ENCODE measurements around the gene DDX20.

Gene DDX20

DNA sequence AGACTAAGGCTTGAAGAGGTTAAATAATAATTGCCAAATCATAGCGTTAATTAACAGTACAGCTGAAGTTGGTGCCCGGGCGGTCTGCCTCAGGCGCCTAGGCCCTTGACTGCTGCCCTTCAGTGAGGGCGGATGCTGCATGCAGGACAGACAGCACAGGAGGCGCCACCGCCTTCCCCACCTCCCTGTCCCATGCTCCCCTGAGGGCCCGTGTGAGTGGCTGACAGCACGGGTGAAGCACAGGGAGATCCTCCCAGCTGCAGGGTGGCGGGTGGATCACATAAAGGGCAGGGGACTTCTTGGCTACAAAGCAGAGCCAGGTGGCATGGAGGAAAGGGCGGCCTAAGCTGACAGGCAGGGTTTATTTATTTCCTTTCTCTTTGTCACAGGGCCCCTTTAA lies 49.1 kb downstream of the DDX20 start:
- H3K4me2 ChIP-seq (ENCODE audit: insufficient read depth, low read length, poor library complexity, severe bottlenecking): no peak overlapping the region
- DNase-seq (ENCODE audit: low spot score): no peak
- no peaks in the 10 kb centered on the region for H3K9me3 ChIP-seq (replicated peaks in 1 of 2; ENCODE audit: control insufficient read depth in 2 of 2, insufficient read depth in 1 of 2, low read depth in 1 of 2, low read length in 2 of 2)
- no peak overlapping the region for H4K8ac ChIP-seq (ENCODE audit: low read depth, low read length)
- H4K91ac ChIP-seq (ENCODE audit: low read depth, low read length, poor library complexity): no peak overlapping the region
- no peak overlapping the region for H2BK5ac ChIP-seq (ENCODE audit: low read length)
- H3K4me1 ChIP-seq (ENCODE audit: control insufficient read depth in 2 of 2, insufficient read depth in 1 of 2, low read depth in 1 of 2, low read length in 2 of 2): peaks cover 0 to 2% of the 10 kb centered on the region in 2 donors
- H2AK5ac ChIP-seq (ENCODE audit: low read depth, low read length): no peak overlapping the region
- no peak overlapping the region for H3K27ac ChIP-seq (replicated peaks; ENCODE audit: low read length)
- H2BK12ac ChIP-seq (ENCODE audit: low read length): no peak overlapping the region
- H3K18ac ChIP-seq (ENCODE audit: low read length): peak overlapping the region; percentile 46
- H3K4me3 ChIP-seq (ENCODE audit: low read length in 2 of 2): no peak overlapping the region
- H3K36me3 ChIP-seq (replicated peaks in 1 of 2; ENCODE audit: control insufficient read depth in 2 of 2, insufficient read depth in 2 of 2, low read length in 2 of 2): no peaks in the 10 kb centered on the region
- H3K4ac ChIP-seq (ENCODE audit: low read length): no peak overlapping the region
- H3K27me3 ChIP-seq (ENCODE audit: control insufficient read depth in 3 of 3, insufficient read depth in 3 of 3, low read depth in 1 of 3, low read length in 3 of 3): peaks cover 0 to 51% (median 0%) of the 10 kb centered on the region in 3 experiments
- H3K23ac ChIP-seq (ENCODE audit: low read depth, low read length, poor library complexity): no peak overlapping the region
- no peak overlapping the region for H3K9ac ChIP-seq (ENCODE audit: low read depth, low read length, poor library complexity)
- H2BK15ac ChIP-seq (ENCODE audit: low read length): no peak overlapping the region
- H2AFZ ChIP-seq (ENCODE audit: low read length): no peak overlapping the region
- H3K79me1 ChIP-seq (ENCODE audit: low read depth, low read length): no peaks in the 10 kb centered on the region
- H3K14ac ChIP-seq (ENCODE audit: low read length): no peak overlapping the region
- no CpG with 5 or more reads among the region's 11 CpGs for WGBS, 2 donors (ENCODE audit: extremely low coverage in 2 of 2, insufficient read length in 2 of 2, insufficient replicate concordance in 1 of 2)
- no peak overlapping the region for H2BK120ac ChIP-seq (ENCODE audit: low read depth, low read length)

DNA sequence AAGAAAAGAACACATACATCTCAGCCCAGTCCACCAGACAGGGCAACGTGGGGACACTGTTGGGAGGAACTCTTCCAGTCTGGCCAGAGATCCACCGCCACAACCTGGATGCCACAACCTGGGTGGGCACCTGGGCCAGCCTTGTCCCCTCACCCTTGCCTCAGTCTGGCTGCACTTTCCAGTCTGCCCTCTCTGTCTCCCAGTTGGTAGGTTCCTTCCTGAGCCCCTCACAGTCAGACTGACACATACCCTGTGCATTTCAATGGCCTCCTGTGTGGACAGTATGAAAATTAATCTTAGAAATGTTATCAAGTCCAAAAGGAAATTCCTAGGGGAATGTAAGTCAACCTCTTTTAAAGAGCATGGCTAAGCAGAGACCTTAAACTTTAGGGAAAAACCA lies 49.5 kb downstream of the DDX20 start:
- Histone ChIP-seq H2BK12ac (ENCODE audit: low read length) (no peak overlapping the region), H3K4ac (ENCODE audit: low read length) (no peak overlapping the region), H3K27me3 (ENCODE audit: control insufficient read depth in 3 of 3, insufficient read depth in 3 of 3, low read depth in 1 of 3, low read length in 3 of 3) (peaks cover 0 to 51% (median 0%) of the 10 kb centered on the region in 3 experiments), H4K91ac (ENCODE audit: low read depth, low read length, poor library complexity) (no peak overlapping the region), H3K23ac (ENCODE audit: low read depth, low read length, poor library complexity) (no peak overlapping the region), H2AFZ (ENCODE audit: low read length) (no peak overlapping the region), H2BK5ac (ENCODE audit: low read length) (no peak overlapping the region), H3K27ac (replicated peaks; ENCODE audit: low read length) (no peak overlapping the region), H3K4me2 (ENCODE audit: insufficient read depth, low read length, poor library complexity, severe bottlenecking) (no peak overlapping the region), H3K14ac (ENCODE audit: low read length) (no peak overlapping the region), H3K9me3 (replicated peaks in 1 of 2; ENCODE audit: control insufficient read depth in 2 of 2, insufficient read depth in 1 of 2, low read depth in 1 of 2, low read length in 2 of 2) (no peaks in the 10 kb centered on the region), H3K18ac (ENCODE audit: low read length) (peak overlapping the region; percentile 61), H4K8ac (ENCODE audit: low read depth, low read length) (no peak overlapping the region), H3K36me3 (replicated peaks in 1 of 2; ENCODE audit: control insufficient read depth in 2 of 2, insufficient read depth in 2 of 2, low read length in 2 of 2) (no peaks in the 10 kb centered on the region), H3K79me1 (ENCODE audit: low read depth, low read length) (no peaks in the 10 kb centered on the region), H2BK120ac (ENCODE audit: low read depth, low read length) (no peak overlapping the region), H3K9ac (ENCODE audit: low read depth, low read length, poor library complexity) (no peak overlapping the region), H3K4me1 (ENCODE audit: control insufficient read depth in 2 of 2, insufficient read depth in 1 of 2, low read depth in 1 of 2, low read length in 2 of 2) (peaks cover 0 to 2% of the 10 kb centered on the region in 2 donors), H2BK15ac (ENCODE audit: low read length) (no peak overlapping the region), H2AK5ac (ENCODE audit: low read depth, low read length) (peak overlapping the region; percentile 28), H3K4me3 (ENCODE audit: low read length in 2 of 2) (peak overlapping the region in 1 of 2 donors; percentile 42)
- WGBS, 2 donors (ENCODE audit: extremely low coverage in 2 of 2, insufficient read length in 2 of 2, insufficient replicate concordance in 1 of 2): no CpG with 5 or more reads among the region's 2 CpGs
- DNase-seq (ENCODE audit: low spot score): no peak

DNA sequence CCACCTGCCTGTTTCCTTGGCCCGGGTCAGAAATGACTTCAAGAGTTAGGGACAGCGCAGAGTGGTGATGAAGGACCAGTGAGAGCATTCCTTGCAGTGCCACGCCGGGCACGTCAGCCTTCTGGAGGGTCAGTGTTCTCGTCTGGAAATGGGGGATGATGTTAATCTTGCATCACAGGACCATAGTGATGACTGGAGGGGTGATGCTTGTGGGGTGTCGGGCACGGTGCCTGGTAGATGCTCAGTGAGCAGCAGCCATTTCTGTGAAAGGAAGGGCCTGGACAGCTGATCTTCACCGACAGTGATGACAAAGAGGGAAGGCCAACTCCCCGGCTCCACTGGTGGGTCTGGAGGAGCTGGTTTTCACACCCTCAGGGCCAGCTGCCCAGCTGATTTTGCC lies 56.2 kb downstream of the DDX20 start:
- H2AFZ ChIP-seq (ENCODE audit: low read length): no peak overlapping the region
- no peak overlapping the region for H3K18ac ChIP-seq (ENCODE audit: low read length)

DNA sequence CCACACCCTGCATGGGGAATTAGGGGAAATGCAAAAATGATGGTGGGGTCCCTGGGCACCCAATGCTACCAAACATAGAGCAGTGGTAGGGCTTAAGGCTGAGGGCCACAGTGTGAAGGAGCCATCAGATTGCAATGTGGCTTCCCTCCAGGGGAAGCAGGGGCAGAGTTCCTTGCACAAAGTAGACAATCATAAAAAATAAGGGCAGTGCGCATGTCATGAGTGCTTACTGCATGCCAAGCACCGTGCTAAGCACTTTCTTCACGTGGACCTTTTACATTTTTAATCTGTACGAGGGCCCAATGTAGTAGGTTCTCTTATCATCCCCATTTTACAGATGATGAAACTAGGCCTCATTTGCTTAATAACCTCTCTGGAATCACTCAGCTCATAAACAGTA lies 56.6 kb downstream of the DDX20 start:
- Histone ChIP-seq H3K79me1 (ENCODE audit: low read depth, low read length) (no peaks in the 10 kb centered on the region), H2AFZ (ENCODE audit: low read length) (no peak overlapping the region), H2BK15ac (ENCODE audit: low read length) (no peak overlapping the region), H3K27me3 (ENCODE audit: control insufficient read depth in 3 of 3, insufficient read depth in 3 of 3, low read depth in 1 of 3, low read length in 3 of 3) (peaks cover 0 to 18% (median 0%) of the 10 kb centered on the region in 3 experiments), H3K9ac (ENCODE audit: low read depth, low read length, poor library complexity) (no peak overlapping the region), H3K27ac (replicated peaks; ENCODE audit: low read length) (no peak overlapping the region), H3K36me3 (replicated peaks in 1 of 2; ENCODE audit: control insufficient read depth in 2 of 2, insufficient read depth in 2 of 2, low read length in 2 of 2) (no peaks in the 10 kb centered on the region), H2BK5ac (ENCODE audit: low read length) (peak overlapping the region; percentile 79), H4K91ac (ENCODE audit: low read depth, low read length, poor library complexity) (no peak overlapping the region), H4K8ac (ENCODE audit: low read depth, low read length) (no peak overlapping the region), H3K4ac (ENCODE audit: low read length) (no peak overlapping the region), H2BK12ac (ENCODE audit: low read length) (no peak overlapping the region), H3K9me3 (replicated peaks in 1 of 2; ENCODE audit: control insufficient read depth in 2 of 2, insufficient read depth in 1 of 2, low read depth in 1 of 2, low read length in 2 of 2) (no peaks in the 10 kb centered on the region), H2BK120ac (ENCODE audit: low read depth, low read length) (no peak overlapping the region), H3K23ac (ENCODE audit: low read depth, low read length, poor library complexity) (no peak overlapping the region), H3K4me2 (ENCODE audit: insufficient read depth, low read length, poor library complexity, severe bottlenecking) (no peak overlapping the region), H3K4me3 (ENCODE audit: low read length in 2 of 2) (no peak overlapping the region), H3K14ac (ENCODE audit: low read length) (no peak overlapping the region), H3K18ac (ENCODE audit: low read length) (no peak overlapping the region), H2AK5ac (ENCODE audit: low read depth, low read length) (no peak overlapping the region), H3K4me1 (ENCODE audit: control insufficient read depth in 2 of 2, insufficient read depth in 1 of 2, low read depth in 1 of 2, low read length in 2 of 2) (no peaks in the 10 kb centered on the region)
- no CpG with 5 or more reads among the region's 4 CpGs for WGBS, 2 donors (ENCODE audit: extremely low coverage in 2 of 2, insufficient read length in 2 of 2, insufficient replicate concordance in 1 of 2)
- DNase-seq (ENCODE audit: low spot score): no peak

More for the DNA sequence above, 56.2 kb downstream of the DDX20 start:
- Histone ChIP-seq H4K91ac (ENCODE audit: low read depth, low read length, poor library complexity) (no peak overlapping the region), H2AK5ac (ENCODE audit: low read depth, low read length) (no peak overlapping the region), H3K9me3 (replicated peaks in 1 of 2; ENCODE audit: control insufficient read depth in 2 of 2, insufficient read depth in 1 of 2, low read depth in 1 of 2, low read length in 2 of 2) (no peaks in the 10 kb centered on the region), H3K23ac (ENCODE audit: low read depth, low read length, poor library complexity) (no peak overlapping the region), H2BK5ac (ENCODE audit: low read length) (peak overlapping the region; percentile 79), H2BK15ac (ENCODE audit: low read length) (no peak overlapping the region), H3K14ac (ENCODE audit: low read length) (no peak overlapping the region), H3K4me2 (ENCODE audit: insufficient read depth, low read length, poor library complexity, severe bottlenecking) (no peak overlapping the region), H4K8ac (ENCODE audit: low read depth, low read length) (no peak overlapping the region), H3K4me1 (ENCODE audit: control insufficient read depth in 2 of 2, insufficient read depth in 1 of 2, low read depth in 1 of 2, low read length in 2 of 2) (no peaks in the 10 kb centered on the region), H2BK12ac (ENCODE audit: low read length) (no peak overlapping the region), H3K4ac (ENCODE audit: low read length) (no peak overlapping the region), H3K36me3 (replicated peaks in 1 of 2; ENCODE audit: control insufficient read depth in 2 of 2, insufficient read depth in 2 of 2, low read length in 2 of 2) (no peaks in the 10 kb centered on the region), H3K79me1 (ENCODE audit: low read depth, low read length) (no peaks in the 10 kb centered on the region), H3K9ac (ENCODE audit: low read depth, low read length, poor library complexity) (no peak overlapping the region), H3K27ac (replicated peaks; ENCODE audit: low read length) (no peak overlapping the region), H3K4me3 (ENCODE audit: low read length in 2 of 2) (no peak overlapping the region), H2BK120ac (ENCODE audit: low read depth, low read length) (no peak overlapping the region), H3K27me3 (ENCODE audit: control insufficient read depth in 3 of 3, insufficient read depth in 3 of 3, low read depth in 1 of 3, low read length in 3 of 3) (peaks cover 0 to 16% (median 0%) of the 10 kb centered on the region in 3 experiments)
- no peak for DNase-seq (ENCODE audit: low spot score)
- WGBS, 2 donors (ENCODE audit: extremely low coverage in 2 of 2, insufficient read length in 2 of 2, insufficient replicate concordance in 1 of 2): no CpG with 5 or more reads among the region's 10 CpGs

Measured in neuronal stem cell (in vitro differentiated cells).